Prostate gland (tissue), 2 donors: ENCODE results near the gene SERINC5. TPM values are rescaled to one million over a fixed set of nuclear protein-coding genes. Genes with fewer than 3 reads are reported as not detected.
A peak's percentile ranks its signal among the peaks of the same experiment; 100 is the strongest.
"Not testable (repeated sequence)": the region's sequence is repeated elsewhere in the genome, so short reads cannot be mapped to it uniquely, and the experiment has no call there.

Experiments
- DNase-seq: peaks from one replicate; pipeline ENCODE4 v3.0.0-alpha.2; 2019; ENCODE audit warnings: low spot score
- H3K27ac ChIP-seq, 2 donors: fragments of 200-600 bp; sonication (generic); 2 replicates each; pipeline ENCODE4 v1.5.1; 2017 to 2019
- H3K27me3 ChIP-seq: fragments of 200-600 bp; sonication (generic); replicated peaks from 2 replicates; pipeline ENCODE4 v1.5.1; 2019; ENCODE audit not compliant: insufficient read depth
- H3K36me3 ChIP-seq, 2 donors: fragments of 200-600 bp; sonication (generic); 1 replicate in 1 of 2; 2 replicates in 1 of 2; pipeline versions ENCODE4 v1.5.1 to v1.8.1; 2017 to 2019
- H3K4me1 ChIP-seq: fragments of 200-600 bp; sonication (generic); replicated peaks from 2 replicates; pipeline ENCODE4 v1.5.1; 2019
- H3K4me3 ChIP-seq, 2 donors: fragments of 200-600 bp; sonication (generic); 2 replicates each; pipeline ENCODE4 v1.5.1; 2017 to 2019
- H3K9me3 ChIP-seq: fragments of 200-600 bp; sonication (generic); 2 replicates; pipeline ENCODE4 v1.5.1; 2017
- POLR2A ChIP-seq: fragments of 450-650 bp; IDR thresholded peaks from one replicate; pipeline ENCODE4 v1.6.1; 2016; ENCODE audit warnings: antibody characterized with exemption, mild to moderate bottlenecking
- POLR2AphosphoS5 ChIP-seq: sonication (generic); formaldehyde crosslinking; IDR thresholded peaks from one replicate; pipeline ENCODE4 v1.6.1; 2017; ENCODE audit warnings: antibody characterized with exemption
- WGBS: methylation state at CpG from one replicate; pipeline ENCODE4 v1.1.5; 2018; 5-methylcytosine and 5-hydroxymethylcytosine counted together
- intact Hi-C: fragments of 100-400 bp; cut with DNase I; formaldehyde crosslinking; loops from one replicate; pipeline ENCODE4 v1.14.2; 2022
- total RNA-seq, 2 donors: library from RNA; depleted of rRNA; stranded (reverse); fragments of >200 nt; gene quantifications; one replicate each; pipeline ENCODE4 v1.1.0, GENCODE V29; 2016
- TF ChIP-seq, protein P1 (sequence below), 4 experiments: fragments of 200-600 bp in 2 of 4; fragments of 450-650 bp in 2 of 4; sonication (generic) in 2 of 4; IDR thresholded peaks; 1 replicate in 3 of 4; 2 replicates in 1 of 4; pipeline ENCODE4 v1.5.1; 2016 to 2019; ENCODE audit warnings: antibody characterized with exemption in 4 of 4, mild to moderate bottlenecking in 2 of 4, moderate library complexity in 2 of 4

The SERINC5 gene
- total RNA-seq, 2 donors from 2014 or later, result 127 to 205 TPM

DNA sequence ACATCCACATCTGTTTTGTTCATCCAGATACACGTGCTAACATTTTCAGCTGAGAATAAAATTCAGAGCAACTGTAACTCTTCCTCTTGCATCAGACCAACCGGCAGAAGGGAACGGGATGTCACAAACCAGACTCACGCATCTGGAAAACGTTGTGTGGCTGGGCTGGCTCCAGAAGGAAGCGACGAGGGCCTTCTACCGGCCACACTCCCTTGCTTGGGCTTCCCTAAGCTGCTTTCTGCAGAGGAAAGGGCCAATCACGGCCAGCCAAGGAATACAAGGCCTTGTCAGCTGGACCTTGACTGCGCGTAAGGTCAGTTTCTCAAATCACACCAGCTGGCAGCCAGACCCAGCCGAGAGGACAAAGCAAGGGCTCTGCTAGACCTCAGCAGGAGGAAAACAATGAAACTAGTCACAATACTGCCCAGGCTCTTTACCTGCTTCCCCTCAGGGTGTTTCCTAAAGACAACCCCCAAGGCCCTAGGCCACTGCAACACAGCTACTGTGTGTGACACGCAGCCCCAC is 114.6 kb downstream of the SERINC5 start:
- 46% methylated on average over 13 of the region's 13 CpGs for WGBS
- peak; percentile 17 for DNase-seq
- Histone ChIP-seq H3K27me3 (no peaks in the 10 kb centered on the region), H3K9me3 (no peaks in the 10 kb centered on the region), H3K4me3 (no peak overlapping the region), H3K36me3 (no peaks in the 10 kb centered on the region), H3K27ac (peak overlapping the region; percentile 49 to 58), H3K4me1 (no peaks in the 10 kb centered on the region)
- intact Hi-C loops, result loop anchor here (5.0 kb wide), 1 partner anchor 116 kb away; the partner anchor contains the start of gene SERINC5
- no peak for TF ChIP-seq POLR2A
- TF ChIP-seq, protein P1, sequence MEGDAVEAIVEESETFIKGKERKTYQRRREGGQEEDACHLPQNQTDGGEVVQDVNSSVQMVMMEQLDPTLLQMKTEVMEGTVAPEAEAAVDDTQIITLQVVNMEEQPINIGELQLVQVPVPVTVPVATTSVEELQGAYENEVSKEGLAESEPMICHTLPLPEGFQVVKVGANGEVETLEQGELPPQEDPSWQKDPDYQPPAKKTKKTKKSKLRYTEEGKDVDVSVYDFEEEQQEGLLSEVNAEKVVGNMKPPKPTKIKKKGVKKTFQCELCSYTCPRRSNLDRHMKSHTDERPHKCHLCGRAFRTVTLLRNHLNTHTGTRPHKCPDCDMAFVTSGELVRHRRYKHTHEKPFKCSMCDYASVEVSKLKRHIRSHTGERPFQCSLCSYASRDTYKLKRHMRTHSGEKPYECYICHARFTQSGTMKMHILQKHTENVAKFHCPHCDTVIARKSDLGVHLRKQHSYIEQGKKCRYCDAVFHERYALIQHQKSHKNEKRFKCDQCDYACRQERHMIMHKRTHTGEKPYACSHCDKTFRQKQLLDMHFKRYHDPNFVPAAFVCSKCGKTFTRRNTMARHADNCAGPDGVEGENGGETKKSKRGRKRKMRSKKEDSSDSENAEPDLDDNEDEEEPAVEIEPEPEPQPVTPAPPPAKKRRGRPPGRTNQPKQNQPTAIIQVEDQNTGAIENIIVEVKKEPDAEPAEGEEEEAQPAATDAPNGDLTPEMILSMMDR (IDR thresholded peaks at IDR 0.05), result no peak
- TF ChIP-seq POLR2AphosphoS5, result no peak

- Histone ChIP-seq H3K27me3 (no peaks in the 10 kb centered on the region), H3K4me1 (no peaks in the 10 kb centered on the region), H3K9me3 (no peaks in the 10 kb centered on the region), H3K36me3 (no peaks in the 10 kb centered on the region), H3K4me3 (no peak overlapping the region), H3K27ac (peak overlapping the region; percentile 49 to 58)
- WGBS, result 76% methylated on average over 3 of the region's 3 CpGs
- DNase-seq, result no peak
- intact Hi-C loops, result loop anchor here (5.0 kb wide), 1 partner anchor 117 kb away; the partner anchor contains the start of gene SERINC5
- TF ChIP-seq POLR2AphosphoS5 (no peak), POLR2A (no peak)
- TF ChIP-seq, protein P1 (IDR thresholded peaks at IDR 0.05), result no peak
These were observed 115.4 kb downstream of the SERINC5 start for GRCh38 chr5:80140496-80140895.

DNA sequence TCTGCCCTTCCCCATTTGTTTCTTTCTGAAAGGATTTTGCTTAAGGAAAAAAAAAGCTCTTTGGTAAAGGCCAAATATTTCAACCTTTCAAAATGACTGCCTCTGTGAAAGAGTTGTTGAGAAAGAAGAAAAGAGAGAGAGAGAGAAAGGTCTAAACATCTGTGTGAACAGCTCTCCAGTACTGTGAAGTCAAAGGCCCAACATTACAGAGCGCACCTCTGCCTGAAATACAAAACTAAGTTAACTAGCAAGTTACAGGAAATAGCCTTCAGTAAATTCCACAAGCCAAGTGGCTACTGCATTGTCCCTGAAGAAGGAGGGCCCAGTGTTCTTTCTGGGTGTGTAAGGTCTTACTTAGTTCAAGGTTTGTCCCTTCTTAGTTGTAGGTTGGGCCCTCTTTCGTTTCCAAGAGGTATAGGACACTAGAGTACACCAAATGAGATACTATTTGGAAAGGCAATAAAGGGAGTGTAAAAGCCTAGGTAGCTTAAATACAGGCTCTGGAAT is 116.3 kb downstream of the SERINC5 start:
- Histone ChIP-seq H3K4me1 (no peaks in the 10 kb centered on the region), H3K4me3 (no peak overlapping the region), H3K27ac (no peak overlapping the region), H3K27me3 (no peaks in the 10 kb centered on the region), H3K36me3 (no peaks in the 10 kb centered on the region), H3K9me3 (no peaks in the 10 kb centered on the region)
- no peak for DNase-seq
- WGBS, result 83% methylated on average over 2 of the region's 2 CpGs
- TF ChIP-seq, protein P1 (IDR thresholded peaks at IDR 0.05), result no peak
- no peak for TF ChIP-seq POLR2AphosphoS5
- TF ChIP-seq POLR2A, result no peak
- intact Hi-C loops, result no loop called here

DNA sequence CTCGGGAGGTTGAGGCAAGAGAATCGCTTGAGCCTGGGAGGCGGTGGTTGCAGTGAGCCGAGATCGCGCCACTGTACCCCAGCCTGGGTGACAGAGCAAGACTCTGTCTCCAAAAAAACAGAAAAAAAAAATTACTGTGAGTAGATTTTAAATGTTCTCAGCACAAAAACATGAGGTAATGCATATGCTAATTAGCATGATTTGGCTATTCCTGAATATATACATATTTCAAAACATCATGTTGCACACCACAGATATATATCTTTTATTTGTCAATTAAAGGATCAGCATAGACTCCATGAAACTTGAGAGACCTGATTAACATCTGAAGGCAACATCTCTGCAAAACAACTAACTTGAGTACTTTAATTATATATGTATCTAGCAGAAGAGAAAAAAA is 117.4 kb downstream of the SERINC5 start:
- Histone ChIP-seq H3K27me3 (no peaks in the 10 kb centered on the region), H3K4me3 (no peak overlapping the region), H3K9me3 (no peaks in the 10 kb centered on the region), H3K36me3 (no peaks in the 10 kb centered on the region), H3K27ac (no peak overlapping the region), H3K4me1 (no peaks in the 10 kb centered on the region)
- TF ChIP-seq POLR2AphosphoS5 (no peak), POLR2A (no peak)
- TF ChIP-seq, protein P1 (IDR thresholded peaks at IDR 0.05), result no peak
- intact Hi-C loops, result no loop called here
- 99% methylated on average over 6 of the region's 6 CpGs for WGBS
- no peak for DNase-seq

- DNase-seq, H3K4me1 ChIP-seq, H3K27ac ChIP-seq, H3K27me3 ChIP-seq, H3K4me3 ChIP-seq, H3K36me3 ChIP-seq, H3K9me3 ChIP-seq, intact Hi-C loops: not testable (repeated sequence)
- 97% methylated on average over 7 of the region's 7 CpGs for WGBS
These were observed 119.0 kb downstream of the SERINC5 start for GRCh38 chr5:80136798-80137197.
